Right renal cortex interstitium (tissue), 3 donors: ENCODE results near the gene LIX1L. TPM values are rescaled to one million over a fixed set of nuclear protein-coding genes. Genes with fewer than 3 reads are reported as not detected.
A peak's percentile ranks its signal among the peaks of the same experiment; 100 is the strongest.
"Not testable (repeated sequence)": the region's sequence is repeated elsewhere in the genome, so short reads cannot be mapped to it uniquely, and the experiment has no call there.

Experiments
- DNase-seq, 3 donors: peaks; one replicate each; pipeline ENCODE4 v3.0.0-alpha.2; 2013; ENCODE audit warnings: low read depth in 3 of 3, low spot score in 2 of 3
- polyA plus RNA-seq, 3 donors: library from polyadenylated mRNA; unstranded; fragments of 120-200 nt; gene quantifications; one replicate each; pipeline ENCODE4 v1.2.1, GENCODE V29; 2013; ENCODE audit not compliant: insufficient read length in 3 of 3

LIX1L gene
- polyA plus RNA-seq, 3 donors, result 24.3 to 26.2 (median 25.3) TPM

DNA sequence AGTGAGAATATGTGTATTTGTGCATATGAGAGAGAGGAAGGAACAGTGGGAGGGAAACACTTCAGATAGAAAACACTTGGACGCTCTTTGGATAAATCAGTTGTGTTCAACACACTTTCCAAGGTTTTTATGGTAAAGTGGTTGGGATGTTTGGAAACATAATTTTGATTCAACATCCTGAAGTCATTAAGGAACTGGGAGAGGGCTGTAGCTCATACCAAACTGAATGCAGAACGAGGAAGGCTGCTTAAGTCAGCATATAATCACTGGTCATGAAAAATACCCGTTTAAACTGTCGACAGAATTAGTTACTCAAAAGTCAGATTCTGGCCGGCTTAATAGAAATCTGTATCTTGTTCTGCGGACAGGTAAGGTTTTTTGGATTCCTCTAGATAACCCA, 14.9 kb downstream of the LIX1L start:
- no peak for DNase-seq

DNA sequence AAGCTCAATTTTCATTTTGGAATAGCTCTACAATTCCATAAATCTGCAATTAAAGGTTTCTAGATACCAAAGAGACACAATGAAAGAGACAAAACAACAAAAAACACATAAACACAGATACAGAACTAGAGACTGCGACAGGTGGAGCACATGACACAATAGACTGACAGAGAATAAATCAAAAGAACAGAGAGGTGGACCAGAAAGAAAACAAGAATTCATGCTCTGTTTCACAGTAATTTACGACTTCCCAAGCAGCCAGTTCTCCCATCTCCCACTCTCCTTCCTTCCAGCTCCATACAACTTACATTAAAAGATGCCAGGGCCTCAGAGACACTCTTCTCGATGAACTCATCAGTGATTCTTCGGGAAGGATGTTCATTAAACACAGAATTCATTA, 15.4 kb downstream of the LIX1L start:
- DNase-seq, result no peak

DNA sequence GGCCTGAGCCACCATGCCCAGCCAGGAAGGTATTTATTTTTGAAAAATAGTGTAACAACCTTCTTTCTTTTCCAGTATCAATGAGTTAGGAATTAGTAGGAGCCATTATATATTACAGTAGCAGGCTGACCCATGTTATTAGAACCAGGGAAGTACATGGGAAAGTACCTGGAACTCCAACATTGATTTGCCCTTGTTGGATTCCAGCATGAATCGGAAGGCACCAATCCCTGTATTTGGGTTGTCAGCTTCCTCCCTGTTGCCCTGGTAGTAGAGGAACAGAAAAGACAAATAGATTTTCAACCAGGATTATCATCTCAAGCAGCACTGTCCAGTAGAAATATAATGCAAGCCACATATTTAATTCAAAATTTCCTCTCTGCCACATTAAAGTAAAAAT, 20.4 kb downstream of the LIX1L start:
- no peak for DNase-seq

DNA sequence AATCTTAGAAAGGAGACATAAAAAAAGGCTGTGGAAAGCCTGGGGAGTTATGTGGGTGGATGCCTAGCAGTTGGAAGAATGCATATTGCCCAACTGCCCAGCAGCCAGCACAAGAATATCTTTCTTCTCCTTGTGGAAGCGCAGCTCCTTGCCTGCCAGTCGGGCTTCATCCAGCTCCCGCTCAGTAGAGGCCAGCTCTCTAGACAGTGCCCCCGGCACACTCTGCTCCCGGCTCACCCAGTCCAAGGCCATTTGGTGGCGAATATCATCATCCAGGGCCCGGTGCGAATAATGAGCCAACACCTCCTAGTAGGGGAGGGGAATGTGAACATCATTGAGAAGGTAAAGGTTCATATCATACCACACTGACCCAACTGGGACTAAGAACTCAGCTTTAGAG, 21.6 kb downstream of the LIX1L start:
- DNase-seq, result no peak

DNA sequence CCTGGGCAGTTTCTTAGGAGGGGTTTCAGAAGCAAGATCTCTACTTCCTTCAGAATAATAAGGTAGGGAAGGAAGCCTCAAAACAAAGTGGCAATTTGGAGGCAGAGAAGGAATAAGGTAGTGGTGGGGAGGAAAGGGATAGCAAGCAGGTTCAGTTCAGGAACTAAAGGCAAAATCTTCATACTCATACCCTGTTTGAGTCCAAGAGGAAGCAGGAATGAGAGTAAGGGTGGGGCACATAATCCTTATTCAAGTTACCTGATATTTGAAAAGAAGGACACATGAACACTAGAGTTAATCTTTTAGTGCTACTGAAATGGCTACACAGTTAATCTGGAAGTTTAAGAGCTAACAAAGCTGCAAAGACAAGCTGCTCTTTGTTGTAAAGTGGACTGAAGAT, 22.1 kb downstream of the LIX1L start:
- DNase-seq, result no peak

DNA sequence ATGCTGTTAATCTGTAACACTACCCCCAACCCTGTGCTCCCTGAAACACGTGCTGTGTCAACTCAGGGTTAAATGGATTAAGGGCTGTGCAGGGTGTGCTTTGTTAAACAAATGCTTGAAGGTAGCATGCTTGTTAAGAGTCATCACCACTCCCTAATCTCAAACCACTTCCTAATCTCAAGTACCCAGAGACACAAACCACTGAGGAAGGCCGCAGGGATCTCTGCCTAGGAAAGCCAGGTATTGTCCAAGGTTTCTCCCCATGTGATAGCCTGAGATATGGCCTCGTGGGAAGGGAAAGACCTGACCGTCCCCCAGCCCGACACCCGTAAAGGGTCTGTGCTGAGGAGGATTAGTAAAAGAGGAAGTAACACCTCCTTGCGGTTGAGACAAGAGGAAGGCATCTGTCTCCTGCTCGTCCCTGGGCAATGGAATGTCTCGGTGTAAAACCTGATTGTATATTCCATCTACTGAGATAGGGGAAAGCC, 25.3 kb downstream of the LIX1L start:
- not testable (repeated sequence) for DNase-seq

DNA sequence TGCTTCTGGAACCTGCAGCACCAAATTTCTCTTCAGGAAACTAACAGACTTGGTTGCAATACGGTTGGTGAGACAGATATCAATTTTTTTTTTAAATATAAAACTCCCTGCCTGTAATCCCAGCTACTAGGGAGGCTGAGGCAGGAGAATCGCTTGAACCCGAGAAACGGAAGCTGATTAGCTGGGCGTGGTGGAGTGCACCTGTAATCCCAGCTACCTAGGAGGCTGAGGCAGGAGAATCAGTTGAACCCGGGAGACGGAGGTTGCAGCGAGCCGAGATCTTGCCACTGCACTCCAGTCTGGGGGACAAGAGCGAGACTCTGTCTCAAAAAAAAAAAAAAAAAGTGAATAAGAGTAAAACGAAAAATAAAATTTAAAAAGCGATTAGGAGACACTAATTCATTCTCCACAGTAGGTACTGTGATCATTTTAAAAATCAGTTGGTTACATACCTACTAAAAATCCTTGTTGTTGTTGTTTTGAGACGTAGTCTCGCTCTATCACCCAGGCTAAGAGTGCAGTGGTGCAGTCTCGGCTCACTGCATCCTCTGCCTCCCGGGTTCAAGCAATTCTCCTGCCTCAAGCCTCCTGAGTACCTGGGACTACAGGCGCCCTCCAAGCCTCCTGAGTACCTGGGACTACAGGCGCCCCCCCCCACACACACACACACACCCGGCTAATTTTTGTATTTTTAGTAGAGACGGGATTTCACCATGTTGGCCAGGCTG, 29.7 kb downstream of the LIX1L start:
- DNase-seq, result no peak

DNA sequence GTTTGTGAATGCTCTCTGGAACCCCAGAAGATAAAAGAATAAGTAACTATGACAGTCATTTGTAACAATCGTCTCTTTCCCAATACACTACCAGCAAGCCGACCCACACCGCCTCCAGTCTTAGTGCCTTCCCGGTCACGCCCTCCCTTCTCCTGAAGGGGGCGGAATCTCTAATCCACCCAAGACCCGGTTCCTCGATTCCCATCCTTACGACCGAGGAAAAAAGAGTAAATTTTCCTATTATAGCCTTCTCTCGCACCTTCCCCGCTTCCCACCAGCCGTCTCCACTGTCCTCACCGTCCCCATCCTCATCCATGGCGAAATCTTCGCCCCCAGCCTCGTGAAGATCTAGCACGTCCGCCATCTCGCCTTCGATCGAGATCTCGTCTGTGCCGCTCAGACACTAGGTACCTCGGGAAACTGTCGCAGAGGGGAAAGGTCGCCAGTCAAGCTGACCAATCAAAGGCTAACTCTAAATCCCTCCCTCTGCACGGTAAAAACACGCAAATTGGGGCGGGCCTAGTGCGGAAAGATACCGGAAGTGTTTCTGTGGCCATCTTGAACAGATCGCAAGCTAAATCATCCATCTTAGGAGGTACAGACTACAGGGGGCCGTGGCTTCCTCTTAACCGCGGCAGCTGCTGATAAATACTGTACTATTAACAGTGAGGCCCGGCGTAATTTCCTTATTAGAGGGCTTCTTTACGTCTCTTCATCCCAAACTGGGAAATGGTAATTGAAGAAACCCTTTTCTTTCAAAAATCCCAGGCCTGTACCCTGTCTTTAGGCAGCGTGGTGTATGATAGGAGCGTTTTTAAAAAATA, 30.5 kb downstream of the LIX1L start, which contains the start of gene RBM8A:
TSS of gene RBM8A (minus strand) at position 422 of the 824 bp plus-strand sequence. CDS start at position 364, 58 bp downstream.
- DNase-seq, result peak; percentile 94 to 99 (median 97)

DNA sequence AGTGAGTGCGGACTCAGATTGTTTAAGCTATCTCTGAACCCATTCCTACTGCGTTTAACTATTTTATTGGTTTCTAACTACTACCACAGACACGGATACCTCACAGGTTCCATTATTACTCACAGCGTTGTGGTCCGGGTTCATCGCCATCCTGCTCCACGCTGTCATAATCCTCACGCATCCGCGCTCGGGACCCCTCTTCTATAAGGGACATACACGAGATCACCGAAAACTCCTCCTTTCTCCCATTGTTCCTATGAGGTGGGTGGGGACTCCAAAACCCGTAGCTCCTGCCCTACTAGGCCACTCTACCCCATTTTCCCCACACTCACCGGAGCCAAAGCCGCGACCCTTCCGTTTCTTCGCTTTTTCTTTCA, 31.1 kb downstream of the LIX1L start:
- DNase-seq, result no peak

DNA sequence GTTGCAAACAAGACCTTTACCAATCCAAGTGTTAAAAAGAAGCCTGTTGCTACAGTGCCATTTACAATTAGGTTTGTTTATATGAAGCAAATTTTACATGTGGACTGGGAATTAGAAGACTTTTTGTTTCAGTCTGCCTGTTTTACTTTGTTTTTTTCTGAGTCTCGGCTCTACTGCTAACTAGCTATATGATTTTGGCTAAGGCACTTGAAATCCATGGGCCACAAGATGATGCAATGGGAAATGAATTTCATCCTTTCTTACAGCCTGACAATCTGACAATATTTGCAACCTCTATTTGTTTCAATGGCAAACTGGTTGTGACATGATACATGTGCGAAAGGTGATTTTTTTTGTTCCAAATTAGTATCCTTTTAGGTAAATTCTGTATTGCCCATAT, 35.6 kb downstream of the LIX1L start:
- DNase-seq, result no peak

DNA sequence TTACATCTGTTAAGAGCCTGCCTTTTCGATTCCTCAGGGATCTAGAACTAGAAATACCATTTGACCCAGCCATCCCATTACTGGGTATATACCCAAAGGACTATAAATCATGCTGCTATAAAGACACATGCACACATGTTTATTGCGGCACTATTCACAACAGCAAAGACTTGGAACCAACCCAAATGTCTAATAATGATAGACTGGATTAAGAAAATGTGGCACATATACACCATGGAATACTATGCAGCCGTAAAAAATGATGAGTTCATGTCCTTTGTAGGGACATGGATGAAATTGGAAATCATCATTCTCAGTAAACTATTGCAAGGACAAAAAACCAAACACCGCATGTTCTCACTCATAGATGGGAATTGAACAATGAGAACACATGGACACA, 37.5 kb downstream of the LIX1L start:
- not testable (repeated sequence) for DNase-seq

DNA sequence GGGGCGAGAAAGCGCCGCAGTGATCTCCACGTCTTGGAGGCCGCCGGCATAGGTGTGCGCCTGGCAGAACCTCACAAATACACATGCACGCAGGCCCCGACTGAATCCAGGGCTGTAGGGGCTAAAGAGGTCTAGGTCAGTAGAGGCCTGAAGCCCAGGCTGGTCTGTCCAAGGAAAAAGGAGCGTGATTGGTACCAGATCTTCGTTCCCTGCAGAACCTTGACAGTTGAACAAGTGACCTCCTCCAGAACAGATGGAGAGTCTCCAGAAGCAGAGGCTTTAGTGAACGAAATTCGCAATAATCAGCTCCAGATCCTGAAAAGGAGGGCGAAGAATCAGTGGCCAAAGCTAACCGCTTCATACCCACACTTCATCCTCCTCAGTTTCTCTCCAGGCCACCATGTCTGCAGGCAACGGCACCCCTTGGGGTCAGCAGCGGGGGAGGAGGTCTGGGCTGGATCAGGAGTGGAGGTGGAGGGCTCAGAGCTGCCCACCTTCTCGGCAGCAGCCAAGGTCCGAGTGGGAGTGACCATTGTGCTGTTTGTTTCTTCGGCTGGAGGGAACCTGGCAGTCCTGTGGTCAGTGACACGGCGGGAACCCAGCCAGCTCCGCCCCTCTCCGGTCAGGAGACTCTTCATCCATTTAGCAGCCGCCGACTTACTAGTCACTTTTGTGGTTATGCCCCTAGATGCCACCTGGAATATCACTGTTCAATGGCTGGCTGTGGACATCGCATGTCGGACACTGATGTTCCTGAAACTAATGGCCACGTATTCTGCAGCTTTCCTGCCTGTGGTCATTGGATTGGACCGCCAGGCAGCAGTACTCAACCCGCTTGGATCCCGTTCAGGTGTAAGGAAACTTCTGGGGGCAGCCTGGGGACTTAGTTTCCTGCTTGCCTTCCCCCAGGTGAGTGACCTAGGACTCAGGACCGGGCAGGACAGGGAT, 38.6 kb downstream of the LIX1L start:
- no peak for DNase-seq

DNA sequence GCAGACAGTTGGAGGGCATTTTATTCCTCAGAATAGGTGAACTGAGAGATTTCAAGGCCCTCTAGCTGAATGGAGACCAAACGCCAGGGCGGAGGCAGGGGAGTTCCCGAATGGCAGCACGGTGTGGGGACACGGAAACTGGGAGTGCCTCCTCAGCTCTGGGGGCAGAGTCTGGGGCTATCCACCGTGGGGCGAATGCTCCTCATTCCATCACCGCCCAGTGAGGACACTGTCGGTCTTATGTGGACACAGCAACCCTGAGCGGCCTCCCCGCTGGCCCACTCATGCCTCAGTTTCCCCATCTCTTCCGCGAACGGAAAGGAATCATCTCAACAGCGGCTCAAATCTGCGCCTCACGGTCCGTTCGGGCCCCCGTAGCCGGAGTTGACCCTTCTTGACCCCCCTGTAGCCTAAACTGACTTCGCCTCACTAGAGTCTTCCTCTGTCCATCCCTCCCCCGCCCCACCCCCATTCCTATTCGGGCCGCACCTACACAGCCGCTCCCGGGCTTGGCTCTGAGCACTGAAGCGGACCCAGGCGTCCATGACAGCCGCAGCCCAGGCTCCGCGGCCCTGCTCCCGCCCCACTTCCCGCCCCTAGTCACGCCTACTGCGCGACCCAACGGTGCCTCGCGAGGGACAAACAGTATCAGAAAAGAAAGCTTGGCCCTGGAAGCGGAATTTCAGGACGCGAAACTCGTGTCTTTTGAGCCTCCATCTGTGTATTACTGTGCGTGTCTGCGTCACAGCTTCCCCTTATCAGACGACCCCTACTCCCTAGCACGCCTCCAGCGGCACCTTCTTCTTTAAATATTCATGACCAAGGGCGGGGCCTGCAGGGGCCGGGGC, 39.4 kb downstream of the LIX1L start, which contains the start of gene PEX11B:
TSS of gene PEX11B (minus strand) at position 574 of the 848 bp plus-strand sequence. CDS start at position 545, 29 bp downstream.
- DNase-seq, result peak; percentile 87 to 93 (median 89)

DNA sequence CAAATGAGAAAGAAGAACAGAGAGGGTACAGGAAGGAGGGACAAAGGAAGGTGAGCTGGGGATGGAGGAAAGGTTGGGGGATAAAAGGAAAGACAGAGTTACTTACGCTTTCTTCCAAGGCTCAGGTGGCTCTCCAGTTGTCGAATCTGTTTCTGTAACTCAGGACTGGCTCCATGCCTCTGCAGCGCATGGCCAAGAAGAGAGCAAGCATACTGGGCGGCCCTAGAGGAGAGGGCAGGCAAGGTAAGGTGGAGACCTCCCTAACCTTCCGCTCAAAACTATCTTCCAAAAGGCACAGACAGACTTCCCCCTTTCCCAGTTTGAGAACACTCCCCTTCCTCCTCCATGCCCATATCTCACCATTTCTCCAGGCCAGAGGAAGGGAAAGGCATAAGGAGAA, 40.2 kb downstream of the LIX1L start:
- no peak for DNase-seq

DNA sequence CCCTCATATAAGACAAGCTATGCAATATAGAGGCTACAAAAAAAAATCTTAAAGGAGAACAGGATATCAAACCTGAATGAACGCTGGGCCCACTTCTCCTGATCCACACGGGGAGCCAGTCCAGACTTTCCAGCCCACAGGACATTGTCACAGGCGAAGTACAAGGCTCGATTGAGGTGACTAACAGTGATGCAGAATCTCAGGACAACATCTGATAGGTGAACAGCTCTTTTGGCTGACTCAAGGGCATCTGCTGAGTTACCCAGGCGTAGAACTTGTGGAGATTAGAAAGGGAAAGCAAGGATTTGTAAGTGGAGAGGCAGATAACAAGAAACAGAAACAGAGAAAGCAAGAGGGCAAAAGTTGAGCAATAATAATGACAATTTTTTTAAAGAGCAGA, 41.1 kb downstream of the LIX1L start:
- no peak for DNase-seq

DNA sequence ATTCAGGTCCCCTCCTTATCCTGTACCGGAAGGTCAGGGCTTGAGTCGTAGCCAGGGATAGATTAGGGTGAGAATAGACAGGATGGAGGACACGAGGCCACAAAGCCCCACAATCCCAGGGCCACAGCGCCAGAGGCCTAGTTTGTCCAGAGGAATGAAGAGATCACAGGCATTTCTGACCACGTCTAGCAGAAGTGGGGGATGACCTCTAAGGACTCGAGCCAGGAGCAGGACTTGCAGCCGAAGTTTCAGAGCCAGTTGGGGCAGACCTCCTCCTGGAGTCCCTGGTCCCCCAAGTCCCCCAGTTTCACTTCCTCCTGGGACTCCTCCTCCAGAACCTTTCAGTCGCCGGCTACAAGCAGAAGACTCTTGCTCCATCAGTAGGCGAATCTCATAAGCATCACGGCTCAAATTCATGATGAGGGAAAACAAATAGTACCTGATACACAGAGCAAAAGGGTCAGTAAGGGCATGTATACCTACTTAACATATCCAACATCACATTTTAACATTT, 45.6 kb downstream of the LIX1L start:
- no peak for DNase-seq

DNA sequence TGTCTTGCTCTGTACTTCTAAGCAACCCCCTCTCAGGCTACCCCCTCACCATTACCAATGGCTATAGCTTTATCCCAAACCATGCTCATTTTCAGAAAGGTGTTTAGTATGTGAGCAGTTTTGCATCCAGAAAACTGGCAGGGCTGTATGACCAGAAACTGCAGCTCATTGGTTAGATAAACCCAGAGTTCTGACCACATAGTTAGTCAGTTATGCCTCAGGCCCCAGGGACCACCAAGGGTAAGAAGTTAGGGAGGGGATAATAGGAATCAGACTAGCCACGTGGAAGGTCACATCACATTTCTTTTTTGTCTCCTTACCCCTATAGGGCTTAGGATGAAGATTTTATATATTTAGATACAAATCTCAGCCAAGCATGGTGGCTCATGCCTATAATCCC, 49.2 kb downstream of the LIX1L start:
- no peak for DNase-seq

DNA sequence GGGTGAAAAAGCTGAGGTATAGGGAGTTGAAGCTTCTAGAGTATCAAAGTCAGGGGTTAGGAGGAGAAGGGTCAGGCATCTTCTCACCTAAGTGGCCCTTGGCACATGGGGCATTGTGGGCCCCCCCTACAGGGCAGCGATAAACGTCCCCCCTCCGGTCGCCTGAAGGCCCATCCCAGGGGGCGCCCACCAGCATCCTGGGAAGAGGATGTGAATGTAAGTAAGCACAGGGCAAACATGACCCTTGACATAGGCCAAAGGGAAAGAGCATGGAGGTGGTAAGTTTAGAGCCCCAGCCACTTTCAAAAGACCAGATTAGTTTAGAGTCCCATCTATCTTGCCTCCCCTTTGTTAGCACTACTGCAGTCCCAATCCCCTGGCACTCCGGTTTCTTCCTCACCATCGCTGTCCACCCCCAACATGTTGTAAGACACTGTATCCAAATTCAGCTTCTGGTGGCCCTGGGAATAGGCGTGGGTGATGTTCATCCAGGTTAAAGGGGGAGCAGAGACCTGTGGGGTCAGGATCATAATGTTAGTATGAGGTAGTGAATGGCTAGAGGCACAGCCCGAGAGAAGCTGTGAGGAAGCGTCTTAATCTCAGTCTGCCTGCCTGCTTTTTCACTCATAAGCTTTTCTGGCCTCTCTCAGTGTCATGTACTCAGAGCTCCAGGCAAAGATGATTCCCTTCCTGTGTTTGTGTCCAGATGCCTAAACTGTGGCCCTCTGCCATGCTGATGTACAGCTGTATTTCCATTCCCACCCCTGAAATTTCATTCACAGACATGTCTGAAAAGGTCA, 50.7 kb downstream of the LIX1L start:
- no peak for DNase-seq
